Panc1 (cell line): ENCODE results near the gene CTLA4.

Source experiments
- POLR2AphosphoS5 ChIP-seq: IDR thresholded peaks from 2 replicates; pipeline ENCODE4 v1.6.1; 2012; ENCODE audit warnings: mild to moderate bottlenecking, low read depth, low read length, moderate library complexity
- TCF7L2 ChIP-seq: IDR thresholded peaks from 2 replicates; pipeline ENCODE4 v1.6.1; 2011; ENCODE audit warnings: mild to moderate bottlenecking, low read depth, low read length, inconsistent platforms
- TF ChIP-seq, protein P1 (sequence below): fragments of 450-650 bp; IDR thresholded peaks from 2 replicates; pipeline ENCODE4 v1.5.1; 2017; ENCODE audit warnings: mild to moderate bottlenecking
- TF ChIP-seq, protein P2 (sequence below), 2 experiments: IDR thresholded peaks; 2 replicates each; pipeline ENCODE4 v1.6.1; 2011 to 2012; ENCODE audit warnings: low read depth in 2 of 2, control low read depth in 1 of 2, low read length in 1 of 2, mild to moderate bottlenecking in 1 of 2, moderate library complexity in 1 of 2; ENCODE audit not compliant: insufficient read depth in 1 of 2

- TF ChIP-seq, protein P1, sequence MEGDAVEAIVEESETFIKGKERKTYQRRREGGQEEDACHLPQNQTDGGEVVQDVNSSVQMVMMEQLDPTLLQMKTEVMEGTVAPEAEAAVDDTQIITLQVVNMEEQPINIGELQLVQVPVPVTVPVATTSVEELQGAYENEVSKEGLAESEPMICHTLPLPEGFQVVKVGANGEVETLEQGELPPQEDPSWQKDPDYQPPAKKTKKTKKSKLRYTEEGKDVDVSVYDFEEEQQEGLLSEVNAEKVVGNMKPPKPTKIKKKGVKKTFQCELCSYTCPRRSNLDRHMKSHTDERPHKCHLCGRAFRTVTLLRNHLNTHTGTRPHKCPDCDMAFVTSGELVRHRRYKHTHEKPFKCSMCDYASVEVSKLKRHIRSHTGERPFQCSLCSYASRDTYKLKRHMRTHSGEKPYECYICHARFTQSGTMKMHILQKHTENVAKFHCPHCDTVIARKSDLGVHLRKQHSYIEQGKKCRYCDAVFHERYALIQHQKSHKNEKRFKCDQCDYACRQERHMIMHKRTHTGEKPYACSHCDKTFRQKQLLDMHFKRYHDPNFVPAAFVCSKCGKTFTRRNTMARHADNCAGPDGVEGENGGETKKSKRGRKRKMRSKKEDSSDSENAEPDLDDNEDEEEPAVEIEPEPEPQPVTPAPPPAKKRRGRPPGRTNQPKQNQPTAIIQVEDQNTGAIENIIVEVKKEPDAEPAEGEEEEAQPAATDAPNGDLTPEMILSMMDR: no peak
- TF ChIP-seq, protein P2, sequence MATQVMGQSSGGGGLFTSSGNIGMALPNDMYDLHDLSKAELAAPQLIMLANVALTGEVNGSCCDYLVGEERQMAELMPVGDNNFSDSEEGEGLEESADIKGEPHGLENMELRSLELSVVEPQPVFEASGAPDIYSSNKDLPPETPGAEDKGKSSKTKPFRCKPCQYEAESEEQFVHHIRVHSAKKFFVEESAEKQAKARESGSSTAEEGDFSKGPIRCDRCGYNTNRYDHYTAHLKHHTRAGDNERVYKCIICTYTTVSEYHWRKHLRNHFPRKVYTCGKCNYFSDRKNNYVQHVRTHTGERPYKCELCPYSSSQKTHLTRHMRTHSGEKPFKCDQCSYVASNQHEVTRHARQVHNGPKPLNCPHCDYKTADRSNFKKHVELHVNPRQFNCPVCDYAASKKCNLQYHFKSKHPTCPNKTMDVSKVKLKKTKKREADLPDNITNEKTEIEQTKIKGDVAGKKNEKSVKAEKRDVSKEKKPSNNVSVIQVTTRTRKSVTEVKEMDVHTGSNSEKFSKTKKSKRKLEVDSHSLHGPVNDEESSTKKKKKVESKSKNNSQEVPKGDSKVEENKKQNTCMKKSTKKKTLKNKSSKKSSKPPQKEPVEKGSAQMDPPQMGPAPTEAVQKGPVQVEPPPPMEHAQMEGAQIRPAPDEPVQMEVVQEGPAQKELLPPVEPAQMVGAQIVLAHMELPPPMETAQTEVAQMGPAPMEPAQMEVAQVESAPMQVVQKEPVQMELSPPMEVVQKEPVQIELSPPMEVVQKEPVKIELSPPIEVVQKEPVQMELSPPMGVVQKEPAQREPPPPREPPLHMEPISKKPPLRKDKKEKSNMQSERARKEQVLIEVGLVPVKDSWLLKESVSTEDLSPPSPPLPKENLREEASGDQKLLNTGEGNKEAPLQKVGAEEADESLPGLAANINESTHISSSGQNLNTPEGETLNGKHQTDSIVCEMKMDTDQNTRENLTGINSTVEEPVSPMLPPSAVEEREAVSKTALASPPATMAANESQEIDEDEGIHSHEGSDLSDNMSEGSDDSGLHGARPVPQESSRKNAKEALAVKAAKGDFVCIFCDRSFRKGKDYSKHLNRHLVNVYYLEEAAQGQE (IDR thresholded peaks at IDR 0.05; ENCODE audit: insufficient read depth in 1 of 2, low read depth in 2 of 2, low read length in 1 of 2): no peak
- TF ChIP-seq TCF7L2 (no peak), POLR2AphosphoS5 (no peak)
Measured at GRCh38 chr2:203861197-203861596, 6.4 kb upstream of the CTLA4 start.
